Endothelial cell of umbilical vein (primary cell): Measurements from ENCODE around the gene HES7. TPM values are rescaled to one million over a fixed set of nuclear protein-coding genes. Genes with fewer than 3 reads are reported as not detected.

Experiments used
- BruUV-seq: library from RNA; stranded (reverse); fragments of 400-500 nt; replicated peaks from 2 replicates; lab custom pipeline; 2021; lab: Mats Ljungman, UMichigan
- CTCF ChIA-PET: fragments of 300-600, 350-600 bp; sonication (Branson Sonifier 250); formaldehyde crosslinking; loops from one replicate; lab custom pipeline; 2021; ENCODE audit warnings: antibody characterized with exemption, inconsistent platforms; lab: Charles Lee
- POLR2A ChIA-PET: fragments of 300-600, 350-600 bp; sonication (Branson Sonifier 250); formaldehyde crosslinking; loops from one replicate; lab custom pipeline; 2021; ENCODE audit warnings: antibody characterized with exemption, inconsistent platforms; lab: Charles Lee
- DNase-seq: peaks from one replicate; pipeline ENCODE4 v3.0.0-alpha.2; 2011; ENCODE audit warnings: low read depth, low spot score
- FAIRE-seq: peaks from 2 replicates; lab custom pipeline; 2011; peaks lifted over from hg19 to GRCh38; lab: Jason Lieb, UNC
- H2AFZ ChIP-seq: 2 replicates; pipeline ENCODE4 v1.6.0; 2012; ENCODE audit warnings: low read depth, low read length, control low read depth, inconsistent platforms
- H3K27ac ChIP-seq: 2 replicates; pipeline ENCODE4 v1.5.1; 2011; ENCODE audit warnings: low read depth, mild to moderate bottlenecking, control low read depth, low read length, moderate library complexity; ENCODE audit not compliant: insufficient read depth
- H3K27me3 ChIP-seq, 2 experiments: 2 replicates each; pipeline versions ENCODE4 v1.6.0 to v1.6.1; 2011; ENCODE audit warnings: low read length in 2 of 2, mixed read lengths in 1 of 2; ENCODE audit not compliant: control insufficient read depth in 2 of 2, insufficient read depth in 2 of 2
- H3K36me3 ChIP-seq, 2 experiments: 2 replicates in 1 of 2; 3 replicates in 1 of 2; pipeline ENCODE4 v1.5.1; 2011; ENCODE audit warnings: low read length in 2 of 2, mild to moderate bottlenecking in 1 of 2, moderate library complexity in 1 of 2; ENCODE audit not compliant: control insufficient read depth in 2 of 2, insufficient read depth in 2 of 2; ENCODE audit errors: extremely low read depth in 1 of 2
- H3K4me1 ChIP-seq: 3 replicates; pipeline ENCODE4 v1.5.1; 2011; ENCODE audit warnings: mild to moderate bottlenecking, low read length; ENCODE audit not compliant: control insufficient read depth, insufficient read depth; ENCODE audit errors: extremely low read depth
- H3K4me2 ChIP-seq: 2 replicates; pipeline ENCODE4 v1.6.1; 2011; ENCODE audit warnings: low read length, control low read depth, mixed read lengths; ENCODE audit not compliant: insufficient read depth
- H3K4me3 ChIP-seq, 3 experiments: fragments of 200-600 bp in 1 of 3; sonication (generic), shearing (Covaris generic) in 1 of 3; replicated peaks in 1 of 3; 2 replicates each; pipeline ENCODE4 v1.5.1; 2011 to 2016; ENCODE audit warnings: control low read depth in 3 of 3, low read length in 3 of 3, mild to moderate bottlenecking in 2 of 3, inconsistent platforms in 1 of 3, low read depth in 1 of 3, moderate library complexity in 1 of 3; ENCODE audit not compliant: insufficient read depth in 1 of 3
- H3K79me2 ChIP-seq: 2 replicates; pipeline ENCODE4 v1.6.0; 2012; ENCODE audit warnings: low read length, inconsistent platforms; ENCODE audit not compliant: control insufficient read depth, insufficient read depth
- H3K9ac ChIP-seq: replicated peaks from 2 replicates; pipeline ENCODE3; 2011; ENCODE audit warnings: low read length, control low read depth; ENCODE audit not compliant: insufficient read depth; ENCODE audit errors: extremely low read depth
- H3K9me1 ChIP-seq: replicated peaks from 3 replicates; pipeline ENCODE4 v1.6.0; 2011; ENCODE audit warnings: mild to moderate bottlenecking, low read length; ENCODE audit not compliant: control insufficient read depth, insufficient read depth; ENCODE audit errors: extremely low read depth
- H3K9me3 ChIP-seq: replicated peaks from 2 replicates; pipeline ENCODE4 v1.5.1; 2012; ENCODE audit warnings: low read length, inconsistent platforms; ENCODE audit not compliant: control insufficient read depth, insufficient read depth
- H4K20me1 ChIP-seq: replicated peaks from 2 replicates; pipeline ENCODE3; 2011; ENCODE audit warnings: mild to moderate bottlenecking, low read length; ENCODE audit not compliant: control insufficient read depth, insufficient read depth; ENCODE audit errors: extremely low read depth
- CTCF ChIP-seq, 2 donors: IDR thresholded peaks; 1 replicate in 1 of 2; 2 replicates in 1 of 2; pipeline ENCODE4 v1.5.1; 2011; ENCODE audit warnings: low read length in 2 of 2, mild to moderate bottlenecking in 2 of 2, moderate library complexity in 2 of 2, control low read depth in 1 of 2, inconsistent platforms in 1 of 2, low read depth in 1 of 2; ENCODE audit not compliant: insufficient read depth in 1 of 2; ENCODE audit errors: extremely low read depth in 1 of 2
- EZH2 ChIP-seq: IDR thresholded peaks from 2 replicates; pipeline ENCODE4 v1.6.1; 2012; ENCODE audit warnings: borderline replicate concordance, low read depth, mild to moderate bottlenecking, moderate library complexity, low read length, inconsistent platforms; ENCODE audit not compliant: severe bottlenecking
- FOS ChIP-seq: IDR thresholded peaks from 2 replicates; pipeline ENCODE4 v1.6.1; 2011; ENCODE audit warnings: mild to moderate bottlenecking, low read length, moderate library complexity, borderline replicate concordance; ENCODE audit not compliant: insufficient read depth
- GATA2 ChIP-seq: IDR thresholded peaks from 2 replicates; pipeline ENCODE4 v1.7.0; 2011; ENCODE audit warnings: low read depth, mild to moderate bottlenecking, moderate library complexity, mixed read lengths, low read length; ENCODE audit not compliant: insufficient read length, insufficient read depth
- JUN ChIP-seq: IDR thresholded peaks from 2 replicates; pipeline ENCODE4 v1.6.1; 2011; ENCODE audit warnings: borderline replicate concordance, low read depth; ENCODE audit not compliant: insufficient read length, insufficient read depth
- MYC ChIP-seq: IDR thresholded peaks from one replicate; pipeline ENCODE4 v1.6.1; 2011; ENCODE audit warnings: mild to moderate bottlenecking, low read depth, low read length
- POLR2A ChIP-seq: IDR thresholded peaks from 2 replicates; pipeline ENCODE4 v1.6.1; 2012; ENCODE audit warnings: low read depth, mild to moderate bottlenecking, control low read depth, low read length
- POLR2AphosphoS5 ChIP-seq: IDR thresholded peaks from 2 replicates; pipeline ENCODE4 v1.6.1; 2012; ENCODE audit warnings: low read depth, mild to moderate bottlenecking, control low read depth, low read length, moderate library complexity; ENCODE audit not compliant: insufficient read depth
- dilution Hi-C: fragments of 300-500 bp; cut with MboI; formaldehyde crosslinking; loops from one replicate; pipeline ENCODE4 v1.15.0; 2019; ENCODE audit warnings: low sequenced_read_pairs; ENCODE audit not compliant: extremely low pct_ligation_motif_present
- intact Hi-C: fragments of 100-400 bp; cut with micrococcal nuclease; formaldehyde crosslinking; loops from one replicate; pipeline ENCODE4 v1.10.0; 2022
- polyA plus RNA-seq, 4 experiments: library from polyadenylated mRNA; depleted of rRNA in 3 of 4; stranded (reverse) in 3 of 4; unstranded in 1 of 4; fragments of >200 nt; gene quantifications; 2 replicates each; pipeline versions ENCODE4 v1.2.1 to v1.2.3, GENCODE V29; 2011 to 2012; ENCODE audit warnings: missing spikeins in 1 of 4
- total RNA-seq: library from RNA; stranded (reverse); gene quantifications from 2 replicates; pipeline ENCODE4 v1.2.3, GENCODE V29; 2021

HES7 gene
- total and polyA plus RNA-seq, 2 donors (not counting 3 experiments of a cell fraction or from before 2014, with no cell fraction given), result 0.19 to 0.51 TPM

GRCh38 chr17:8080799-8081219 is 43.1 kb downstream of the HES7 start:
- POLR2A ChIA-PET, result no interaction called here
- intact Hi-C loops, result loop anchor here (1.0 to 2.0 kb wide), 3 partner anchors 20 to 77 kb away; partner anchors contain the start of gene ALOXE3

More at GRCh38 chr17:8080799-8081219, 43.1 kb downstream of the HES7 start:
- Histone ChIP-seq H3K4me3 (no peak overlapping the region), H3K9ac (no peak overlapping the region), H3K4me1 (peaks cover 6% of the 10 kb centered on the region), H3K4me2 (no peak overlapping the region), H3K9me1 (no peaks in the 10 kb centered on the region), H3K36me3 (no peaks in the 10 kb centered on the region), H3K27me3 (peaks cover 12 to 18% of the 10 kb centered on the region in 2 experiments), H3K27ac (no peak overlapping the region), H2AFZ (no peak overlapping the region), H3K9me3 (no peaks in the 10 kb centered on the region), H3K79me2 (no peaks in the 10 kb centered on the region), H4K20me1 (no peaks in the 10 kb centered on the region)
- DNase-seq, result no peak
- no TSS peak for BruUV-seq
- dilution Hi-C loops, result no loop called here
- CTCF ChIA-PET, result interaction anchor here (0.6 to 3.0 kb wide), 7 partner anchors 12 to 220 kb away, joined by 3 to 31 read pairs (median 8); no protein-coding TSS in a partner anchor
- FAIRE-seq, result no peak
- TF ChIP-seq GATA2, result no peak
- no peak for TF ChIP-seq POLR2A
- TF ChIP-seq FOS, result no peak
- no peak for TF ChIP-seq CTCF (IDR thresholded peaks at IDR 0.05; ENCODE audit: extremely low read depth in 1 of 2, insufficient read depth in 1 of 2, low read depth in 1 of 2, low read length in 2 of 2)
- no peak for TF ChIP-seq JUN
- no peak for TF ChIP-seq MYC
- TF ChIP-seq POLR2AphosphoS5, result no peak
- TF ChIP-seq EZH2, result no peak
